ENCODE results near the gene KLHL14.
"Not testable (repeated sequence)": the region's sequence is repeated elsewhere in the genome, so short reads cannot be mapped to it uniquely, and the experiment has no call there.

The KLHL14 gene

GRCh38 chr18:32772581-32773381 lies at the start of gene KLHL14:
Gene KLHL14, minus strand, starts transcription at chr18:32773023. Its CDS starts 2,432 bp downstream, at chr18:32770591.
- DNase-seq (ENCODE audit: low read depth, low spot score), result peak; percentile 13

GRCh38 chr18:32822197-32822596 lies 49.4 kb upstream of the KLHL14 start:
- no peak for DNase-seq (ENCODE audit: low read depth, low spot score)

DNA sequence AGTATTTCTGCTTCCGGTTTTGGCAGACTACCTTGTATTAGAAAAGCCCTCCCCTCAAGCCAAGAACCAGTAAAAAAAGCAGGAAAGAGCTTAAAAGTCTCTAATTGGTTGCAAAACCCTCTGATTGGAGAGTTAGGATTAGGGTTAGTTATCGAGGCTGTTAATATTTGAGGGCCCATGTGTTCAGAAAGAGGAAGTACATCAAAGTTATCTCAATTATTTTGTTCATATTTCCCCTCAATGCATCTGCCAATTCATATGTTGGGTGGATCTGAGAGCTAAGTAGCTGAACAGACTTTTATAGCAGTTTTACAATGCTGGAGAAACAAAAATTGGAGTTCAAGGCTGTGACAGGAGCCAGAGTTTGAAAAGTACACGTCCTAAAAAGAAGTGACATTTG lies 43.1 kb upstream of the KLHL14 start:
- no peak for DNase-seq (ENCODE audit: low read depth, low spot score)

GRCh38 chr18:32812342-32812741 lies 39.5 kb upstream of the KLHL14 start:
- DNase-seq (ENCODE audit: low read depth, low spot score), result no peak

DNA sequence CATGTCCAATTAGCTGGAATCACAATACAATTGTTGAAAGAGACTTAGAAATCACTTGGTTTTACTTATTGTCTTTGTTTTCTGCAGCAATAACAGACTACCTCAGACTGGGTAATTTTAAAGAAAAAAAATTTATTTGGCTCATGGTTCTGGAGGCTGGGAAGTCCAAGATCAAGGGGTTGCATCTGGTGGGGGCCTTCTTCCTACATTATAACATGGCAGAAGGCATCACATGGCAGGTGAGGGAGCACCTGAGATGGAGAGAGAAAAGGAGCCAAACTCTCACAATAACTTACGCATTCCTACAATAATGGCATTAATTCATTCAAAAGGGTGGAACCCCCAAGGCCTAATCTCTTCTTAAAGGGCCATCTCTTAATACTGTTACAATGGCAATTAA lies 37.5 kb upstream of the KLHL14 start:
- DNase-seq (ENCODE audit: low read depth, low spot score), result no peak

GRCh38 chr18:32805354-32805753 lies 32.5 kb upstream of the KLHL14 start:
- no peak for DNase-seq (ENCODE audit: low read depth, low spot score)

- no peak for DNase-seq (ENCODE audit: low read depth, low spot score)
Measured at GRCh38 chr18:32804134-32804888, 31.5 kb upstream of the KLHL14 start.

GRCh38 chr18:32803568-32803967 lies 30.7 kb upstream of the KLHL14 start:
- peak; percentile 33 for DNase-seq (ENCODE audit: low read depth, low spot score)

DNA sequence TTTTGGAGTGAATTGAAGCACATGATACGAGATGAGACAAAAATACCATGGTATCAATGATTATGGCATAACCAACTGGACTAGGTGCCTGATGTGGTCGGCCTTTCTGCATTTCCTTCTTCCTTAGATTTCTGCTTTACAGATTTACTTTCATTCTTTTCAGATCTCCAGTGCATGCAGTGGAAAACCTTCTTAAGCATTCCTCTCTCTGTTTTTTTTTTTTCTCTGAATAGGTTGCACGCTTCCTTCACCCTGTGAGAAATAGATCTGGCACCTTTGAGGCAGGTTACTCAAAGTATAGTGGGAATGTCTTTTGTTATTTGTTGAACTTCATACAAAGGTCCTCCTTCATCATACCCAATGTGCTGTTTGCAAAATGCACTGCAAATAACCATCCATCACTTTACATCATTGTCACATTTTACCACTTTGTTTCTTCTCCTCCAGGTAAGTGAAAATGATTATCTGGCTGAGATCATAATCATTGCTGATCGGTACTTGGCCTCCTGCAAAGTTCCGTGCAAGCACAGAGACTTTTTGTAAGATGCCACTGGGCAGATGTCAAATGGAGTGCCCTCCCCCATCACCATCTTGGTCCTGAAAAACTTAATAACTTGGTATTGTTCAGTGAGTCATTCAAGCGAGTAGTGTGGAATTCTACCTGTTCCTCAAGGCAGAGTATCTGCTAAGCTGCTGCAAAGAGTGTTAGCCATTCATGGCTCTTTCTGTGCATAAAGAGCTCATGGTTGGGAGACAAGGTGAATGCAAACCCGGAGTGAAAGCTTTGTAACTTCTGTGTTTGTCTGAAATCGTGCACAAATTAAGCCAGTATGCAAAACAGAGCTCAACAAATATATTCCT lies 30.0 kb upstream of the KLHL14 start:
- DNase-seq (ENCODE audit: low read depth, low spot score), result peak; percentile 7

DNA sequence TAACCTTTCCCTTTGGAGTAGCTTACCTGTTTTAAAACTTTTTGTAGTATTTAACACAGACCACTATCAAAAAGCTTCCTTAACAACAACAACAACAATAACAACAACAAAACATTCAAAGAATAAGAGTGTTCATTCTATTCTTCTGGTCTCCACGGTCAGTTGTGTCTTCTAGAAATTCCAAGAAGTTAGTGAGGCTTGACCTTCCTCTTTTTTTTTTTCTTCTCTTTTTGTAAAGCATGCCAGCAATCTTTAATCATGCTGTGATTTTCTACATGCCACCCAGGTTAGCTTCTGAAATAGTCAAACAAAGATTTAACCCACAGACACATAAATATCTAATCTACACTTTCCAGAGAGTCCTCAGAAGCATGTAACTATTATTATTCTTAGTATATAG lies 28.4 kb upstream of the KLHL14 start:
- DNase-seq (ENCODE audit: low read depth, low spot score), result peak; percentile 4

- DNase-seq (ENCODE audit: low read depth, low spot score), result no peak
Measured at GRCh38 chr18:32798209-32798960, 25.6 kb upstream of the KLHL14 start.

GRCh38 chr18:32794667-32795066 lies 21.8 kb upstream of the KLHL14 start:
- not testable (repeated sequence) for DNase-seq (ENCODE audit: low read depth, low spot score)

DNA sequence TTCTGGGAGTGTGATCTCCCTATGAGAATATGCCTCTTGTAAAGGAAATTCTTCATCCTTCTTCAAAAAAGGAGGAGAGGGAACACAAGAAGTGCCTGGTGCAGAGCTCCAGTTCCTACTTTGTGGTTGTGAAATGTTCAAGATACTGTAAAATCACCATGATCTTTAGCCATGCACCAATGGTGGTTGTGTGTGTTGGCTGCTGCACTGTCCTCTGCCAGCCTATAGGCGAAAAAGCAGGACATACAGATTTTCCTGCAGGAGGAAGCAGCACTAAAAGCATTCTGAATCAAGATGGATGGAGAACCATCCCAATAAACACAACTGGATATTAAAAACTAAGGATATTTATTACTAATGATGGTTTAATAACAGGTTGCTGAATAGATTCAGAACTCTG lies 6.2 kb upstream of the KLHL14 start:
- DNase-seq (ENCODE audit: low read depth, low spot score), result no peak

- DNase-seq (ENCODE audit: low read depth, low spot score), result no peak
Measured at GRCh38 chr18:32777049-32777448, 4.2 kb upstream of the KLHL14 start.

GRCh38 chr18:32776561-32776960 lies 3.7 kb upstream of the KLHL14 start:
- no peak for DNase-seq (ENCODE audit: low read depth, low spot score)

DNA sequence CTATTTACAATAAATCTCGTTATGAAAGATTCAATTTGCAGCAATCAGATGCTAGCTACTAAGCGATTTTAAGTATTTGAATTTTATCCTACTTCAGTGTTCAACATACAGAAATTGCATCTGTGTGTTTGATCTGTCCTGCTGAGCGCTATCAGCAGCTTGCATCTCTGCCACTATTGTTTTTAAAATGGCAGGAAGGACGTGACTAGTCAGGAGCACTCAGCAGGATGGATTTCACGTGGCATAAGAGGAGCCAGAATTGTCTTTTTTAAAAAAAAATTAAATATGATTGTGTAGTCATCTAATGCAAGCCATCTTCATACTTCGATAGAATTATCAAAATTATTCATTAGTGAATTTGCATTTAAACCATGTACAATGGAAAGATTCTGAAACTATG lies 2.8 kb upstream of the KLHL14 start:
- DNase-seq (ENCODE audit: low read depth, low spot score), result no peak

DNA sequence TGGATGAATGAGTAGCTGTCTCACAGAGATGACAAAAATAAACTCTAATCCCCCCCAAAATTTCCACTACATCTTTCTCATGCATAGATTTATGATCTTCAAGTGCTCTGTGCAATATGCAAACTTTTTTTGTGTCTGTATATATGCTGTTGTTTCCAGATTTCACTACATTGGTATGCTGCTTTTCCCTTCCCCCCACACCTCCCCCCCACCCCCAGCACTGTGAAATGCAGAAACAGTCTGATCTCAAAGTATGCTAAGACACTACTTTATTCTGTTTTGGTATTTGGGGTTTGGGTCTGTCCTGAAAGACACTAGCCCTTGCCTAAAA lies 524 bp upstream of the KLHL14 start:
- no peak for DNase-seq (ENCODE audit: low read depth, low spot score)

- DNase-seq (ENCODE audit: low read depth, low spot score), result peak; percentile 60
Measured at GRCh38 chr18:32771871-32772580, 797 bp downstream of the KLHL14 start.

GRCh38 chr18:32771169-32771751 lies 1.6 kb downstream of the KLHL14 start:
- peak; percentile 42 for DNase-seq (ENCODE audit: low read depth, low spot score)

GRCh38 chr18:32770666-32771168 lies 2.1 kb downstream of the KLHL14 start:
- peak; percentile 9 for DNase-seq (ENCODE audit: low read depth, low spot score)

All from astrocyte of the hippocampus (primary cell).